Measurements from ENCODE around the gene NABP2.
A peak's percentile ranks its signal among the peaks of the same experiment; 100 is the strongest.
"Not testable (repeated sequence)": the region's sequence is repeated elsewhere in the genome, so short reads cannot be mapped to it uniquely, and the experiment has no call there.

The NABP2 gene

GRCh38 chr12:56224102-56224701 is at the start of gene NABP2:
NABP2 (plus strand) TSS chr12:56224342; CDS start chr12:56224857, 515 bp downstream.
- DNase-seq (ENCODE audit: low read depth in 2 of 2), result peak; percentile 85 to 87

- DNase-seq (ENCODE audit: low read depth in 2 of 2), result no peak
These were observed 45.8 kb upstream of the NABP2 start for GRCh38 chr12:56178347-56178746.

GRCh38 chr12:56186957-56187356 is 37.2 kb upstream of the NABP2 start:
- DNase-seq (ENCODE audit: low read depth in 2 of 2), result no peak

- DNase-seq (ENCODE audit: low read depth in 2 of 2), result no peak
These were observed 35.9 kb upstream of the NABP2 start for GRCh38 chr12:56188131-56188777.

GRCh38 chr12:56188778-56189098 is 35.4 kb upstream of the NABP2 start:
- DNase-seq (ENCODE audit: low read depth in 2 of 2), result no peak

DNA sequence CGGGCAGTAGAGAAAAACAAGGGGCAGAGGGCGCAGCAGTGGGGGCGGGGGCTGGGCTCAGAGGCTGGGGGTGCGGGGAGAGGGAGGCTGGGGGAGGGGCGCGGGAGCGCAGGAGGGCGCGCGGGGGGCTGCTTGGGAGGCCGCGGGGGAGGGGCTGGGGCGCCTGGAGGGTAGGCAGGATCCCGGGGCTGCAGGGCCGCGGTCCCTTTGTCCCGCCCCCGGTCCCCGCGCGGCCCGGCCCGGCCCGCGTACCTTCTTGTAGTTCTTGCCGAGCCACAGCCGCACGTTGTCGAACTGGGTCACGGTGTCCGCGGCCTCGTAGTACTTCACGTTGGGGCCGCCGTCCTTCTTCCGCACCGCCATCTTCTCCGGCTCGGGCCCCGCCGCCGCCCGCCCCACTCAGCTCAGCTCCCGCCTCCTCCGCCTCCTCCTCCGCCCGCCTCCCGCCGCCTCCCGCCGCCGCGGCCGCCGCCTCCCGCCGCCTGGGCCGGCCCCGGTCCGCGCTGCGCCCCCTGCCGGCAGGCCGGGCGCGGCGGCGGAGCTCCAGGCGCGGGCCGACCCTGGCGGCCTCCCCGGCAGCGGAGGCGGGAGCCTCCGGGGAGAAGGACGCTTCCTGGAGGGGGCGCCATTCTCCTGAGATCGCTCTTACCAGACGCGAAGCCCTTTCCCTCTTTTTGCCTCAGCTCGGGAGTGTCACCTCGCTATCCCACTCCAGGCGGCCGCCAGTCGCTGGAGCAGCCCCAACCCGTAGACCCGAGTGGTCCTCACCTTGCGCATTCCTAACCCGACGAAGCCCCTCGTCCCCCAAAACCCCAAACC is 34.8 kb upstream of the NABP2 start, which contains the start of gene SMARCC2:
SMARCC2 (minus strand) TSS at position 385 of the 819 bp plus-strand sequence; CDS start at position 363, 22 bp downstream.
- DNase-seq (ENCODE audit: low read depth in 2 of 2), result peak; percentile 65 to 71

DNA sequence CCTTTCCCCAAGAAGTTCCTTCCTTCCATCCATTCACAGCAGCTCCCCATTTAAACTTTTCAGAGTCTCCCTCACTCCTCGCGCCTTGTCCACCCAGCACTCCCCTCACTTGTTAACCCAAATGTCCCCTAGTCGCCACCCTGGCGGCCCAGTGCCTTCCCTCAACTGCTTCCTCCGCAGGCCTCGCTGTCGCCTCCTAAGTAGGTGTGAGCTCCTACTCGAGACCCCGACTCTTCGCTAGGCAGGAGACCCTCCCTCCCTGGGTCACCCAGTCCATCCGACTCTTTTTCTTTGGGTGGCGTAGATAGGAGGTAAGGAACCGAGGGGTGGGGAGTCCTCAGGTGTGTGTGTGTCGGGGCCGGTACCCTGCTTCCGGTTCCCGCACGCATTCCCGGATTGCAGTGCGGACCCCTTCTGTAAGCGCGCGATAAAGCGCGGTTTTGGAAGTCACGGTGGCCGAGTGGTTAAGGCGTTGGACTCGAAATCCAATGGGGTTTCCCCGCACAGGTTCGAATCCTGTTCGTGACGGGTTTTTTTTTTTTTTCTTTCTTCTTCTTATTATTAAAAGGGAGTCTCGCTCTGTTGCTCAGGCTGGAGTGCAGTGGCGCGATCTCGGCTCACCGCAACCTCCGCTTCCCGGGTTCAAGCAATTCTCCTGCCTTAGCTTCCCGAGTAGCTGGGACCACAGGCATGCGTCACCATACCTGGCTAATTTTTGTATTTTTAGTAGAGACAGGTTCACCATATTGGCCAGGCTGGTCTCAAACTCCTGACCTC is 34.0 kb upstream of the NABP2 start:
- DNase-seq (ENCODE audit: low read depth in 2 of 2), result peak; percentile 50 to 60

DNA sequence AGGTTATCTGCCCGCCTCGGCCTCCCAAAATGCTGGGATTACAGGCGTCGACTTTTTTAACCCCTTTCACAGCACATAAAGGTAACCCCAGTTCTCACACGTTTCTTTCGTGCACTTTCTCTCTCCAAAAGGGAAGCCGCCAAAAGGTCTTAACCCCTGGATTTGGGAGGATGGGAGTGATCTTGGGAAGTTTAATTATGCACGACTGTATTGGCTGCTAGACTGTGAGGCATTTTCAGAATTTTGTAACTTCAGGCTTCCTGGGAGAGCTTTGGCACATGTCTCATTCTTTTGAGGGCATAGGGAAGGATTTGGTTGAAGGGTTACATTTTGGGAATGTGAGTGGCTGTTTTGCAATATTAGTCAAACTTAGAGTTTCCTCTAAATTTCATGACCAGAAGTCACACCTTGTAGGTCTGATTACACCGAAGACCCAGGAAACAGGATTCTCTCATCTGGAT is 33.4 kb upstream of the NABP2 start:
- DNase-seq (ENCODE audit: low read depth in 2 of 2), result no peak

GRCh38 chr12:56192582-56192981 is 31.6 kb upstream of the NABP2 start:
- no peak for DNase-seq (ENCODE audit: low read depth in 2 of 2)

GRCh38 chr12:56193025-56193578 is 31.0 kb upstream of the NABP2 start:
- DNase-seq (ENCODE audit: low read depth in 2 of 2), result peak; percentile 44 to 55

DNA sequence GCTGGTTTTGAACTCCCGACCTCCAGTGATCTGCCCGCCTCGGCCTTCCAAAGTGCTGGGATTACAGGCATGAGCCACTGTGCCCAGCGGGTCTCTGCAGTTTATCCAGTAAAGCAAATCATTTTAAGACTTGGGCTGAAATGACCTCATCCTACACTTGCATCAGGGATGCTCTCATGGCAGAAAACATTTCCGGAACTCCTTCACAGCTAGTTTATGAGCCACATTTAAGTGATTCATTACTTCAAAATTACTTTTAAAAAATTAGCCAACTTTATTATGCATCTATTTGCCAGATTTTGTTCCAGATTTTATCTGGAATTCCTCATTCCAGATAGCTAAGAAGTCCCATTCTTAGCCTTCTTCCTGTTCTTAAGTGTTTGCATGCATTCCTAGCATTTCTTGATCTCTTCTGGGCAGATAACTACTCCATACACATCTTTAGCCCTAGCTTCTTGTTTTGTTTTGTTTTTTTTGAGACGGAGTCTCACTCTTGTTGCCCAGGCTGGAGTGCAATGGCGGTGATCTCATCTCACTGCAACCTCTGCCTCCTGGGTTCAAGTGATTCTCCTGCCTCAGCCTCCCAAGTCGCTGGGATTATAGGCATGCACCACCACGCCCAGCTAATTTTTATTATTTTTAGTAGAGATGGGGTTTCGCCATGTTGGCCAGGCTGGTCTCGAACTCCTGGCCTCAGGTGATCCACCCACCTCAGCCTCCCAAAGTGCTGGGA is 27.2 kb upstream of the NABP2 start:
- DNase-seq (ENCODE audit: low read depth in 2 of 2), result not testable (repeated sequence)

- no peak for DNase-seq (ENCODE audit: low read depth in 2 of 2)
These were observed 26.1 kb upstream of the NABP2 start for GRCh38 chr12:56197921-56198635.

GRCh38 chr12:56198836-56199235 is 25.3 kb upstream of the NABP2 start:
- no peak for DNase-seq (ENCODE audit: low read depth in 2 of 2)

DNA sequence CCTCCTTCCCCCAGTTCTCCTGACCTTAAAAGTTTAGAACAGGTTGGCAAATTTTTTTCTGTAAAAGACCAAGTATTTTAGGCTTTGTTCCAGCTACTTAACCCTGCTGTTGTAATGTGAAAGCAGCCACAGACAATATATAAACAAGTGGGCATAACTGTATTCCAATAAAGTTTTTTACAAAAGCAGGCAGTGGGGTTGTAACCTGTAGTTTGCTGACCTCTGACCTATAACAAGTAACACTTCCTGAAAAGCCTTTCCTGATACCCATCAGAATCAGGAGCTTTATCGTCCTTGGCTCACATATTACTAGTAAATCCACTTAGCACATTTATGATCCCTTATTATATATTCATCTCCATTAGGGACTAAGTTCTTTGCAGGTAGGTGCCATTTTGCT is 21.8 kb upstream of the NABP2 start:
- no peak for DNase-seq (ENCODE audit: low read depth in 2 of 2)

DNA sequence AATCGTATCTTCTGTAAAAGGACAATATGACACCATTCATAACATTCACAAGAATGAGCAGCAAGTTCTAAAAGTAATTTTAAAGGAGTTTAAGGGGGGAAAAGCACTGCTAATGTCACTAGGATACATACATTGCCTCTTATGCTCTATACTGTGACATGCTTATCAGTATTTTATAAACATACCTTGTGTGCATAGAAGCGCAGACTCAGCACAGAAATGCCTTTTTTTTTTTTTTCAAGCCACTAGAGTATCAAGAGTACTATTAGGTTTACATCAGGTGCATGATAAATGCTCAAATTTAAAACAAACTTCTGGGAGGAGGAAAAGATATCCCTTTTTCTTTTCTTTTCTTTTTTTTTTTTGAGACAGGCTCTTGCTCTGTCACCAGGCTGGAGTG is 21.3 kb upstream of the NABP2 start:
- DNase-seq (ENCODE audit: low read depth in 2 of 2), result no peak

GRCh38 chr12:56204275-56204674 is 19.9 kb upstream of the NABP2 start:
- no peak for DNase-seq (ENCODE audit: low read depth in 2 of 2)

DNA sequence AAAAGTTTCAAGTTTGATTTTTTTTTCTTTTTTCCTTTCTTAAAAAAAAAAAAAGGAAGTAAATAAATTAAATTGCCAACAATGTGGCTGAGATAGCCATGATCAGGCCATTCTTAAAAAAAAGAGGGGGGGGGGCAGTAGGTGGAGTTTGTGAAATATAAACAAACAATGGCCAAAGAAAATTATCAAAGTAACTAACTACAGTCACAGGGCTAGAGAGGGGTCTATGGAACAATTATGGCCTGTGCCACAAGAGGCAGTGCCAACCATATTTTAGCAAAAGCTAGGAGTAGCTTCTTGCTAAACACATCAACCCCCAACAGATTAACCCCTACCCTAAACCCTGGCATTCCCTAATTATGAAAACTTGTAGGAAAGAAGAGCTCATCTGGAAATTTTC is 18.7 kb upstream of the NABP2 start:
- no peak for DNase-seq (ENCODE audit: low read depth in 2 of 2)

DNA sequence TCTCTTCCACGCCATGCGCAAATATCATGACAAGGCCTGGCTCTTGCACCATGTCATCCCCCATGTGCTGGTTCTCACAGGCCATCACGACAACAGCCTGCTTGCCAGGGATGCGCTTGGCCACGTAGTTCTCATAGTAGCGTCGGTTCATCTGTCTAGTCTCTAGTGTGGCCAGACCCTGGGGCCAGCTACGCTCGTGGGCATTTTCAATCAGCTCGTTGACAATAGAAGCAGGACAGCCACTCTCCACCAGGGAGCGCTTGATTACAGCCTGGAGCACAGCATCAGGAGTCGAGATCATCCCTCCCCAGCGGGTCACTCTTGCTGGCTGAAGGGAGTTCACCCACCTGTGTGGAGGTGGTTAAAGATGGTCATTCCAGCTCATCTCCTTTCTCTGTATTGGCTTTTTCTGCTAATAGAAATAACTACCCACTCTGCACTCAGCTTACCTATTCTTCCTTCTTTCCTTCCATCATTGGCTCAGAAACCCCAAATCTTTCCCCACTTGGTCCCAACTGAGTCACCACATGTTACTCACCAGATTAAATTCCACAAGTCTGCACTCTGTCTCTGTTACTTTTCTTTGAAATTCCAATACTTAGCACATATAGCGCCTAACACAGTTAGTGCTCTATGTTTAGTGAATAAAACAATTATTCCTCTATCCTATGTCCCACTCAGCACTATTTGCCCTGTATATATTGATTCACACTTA is 17.5 kb upstream of the NABP2 start:
- DNase-seq (ENCODE audit: low read depth in 2 of 2), result no peak

- no peak for DNase-seq (ENCODE audit: low read depth in 2 of 2)
These were observed 16.1 kb upstream of the NABP2 start for GRCh38 chr12:56208006-56208405.

DNA sequence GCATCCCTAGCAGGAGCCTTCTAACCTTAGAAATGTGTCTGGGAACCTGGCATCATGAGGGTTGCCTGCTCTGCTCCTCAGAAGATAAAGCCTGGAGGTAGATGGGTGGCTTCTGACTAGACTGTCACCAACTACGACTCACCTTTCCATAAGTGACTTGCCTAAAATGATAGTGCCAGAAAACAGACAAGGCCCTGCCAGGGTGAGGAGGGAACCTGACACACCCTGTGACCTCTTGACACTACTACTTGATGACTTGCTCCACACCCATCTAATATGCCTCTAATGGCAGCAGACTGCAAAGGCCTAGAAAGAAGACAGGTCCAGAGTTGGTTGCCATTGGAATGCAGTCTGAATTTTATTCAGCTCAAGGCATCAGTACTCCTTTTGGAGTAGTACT is 11.8 kb upstream of the NABP2 start:
- DNase-seq (ENCODE audit: low read depth in 2 of 2), result no peak

Data from activated CD8-positive, alpha-beta memory T cell treated with anti-CD3 and anti-CD28 coated beads for 4 hours (primary cell).